Measurements from ENCODE around the gene MTCL1. TPM values are rescaled to one million over a fixed set of nuclear protein-coding genes. Genes with fewer than 3 reads are reported as not detected.

Gene MTCL1
- total RNA-seq, 3 donors from 2014 or later (not counting 1 experiment from before 2014, with no cell fraction given) = 0.38 to 1.5 (median 0.43) TPM

- 64% methylated on average over 9 of the region's 9 CpGs for WGBS (ENCODE audit: insufficient coverage)
- TF ChIP-seq CTCF (IDR thresholded peaks at IDR 0.05) = no peak
- Histone ChIP-seq H3K9me3 (ENCODE audit: control insufficient read depth, insufficient read depth, low read length) (no peaks in the 10 kb centered on the region), H3K27me3 (ENCODE audit: control insufficient read depth, insufficient read depth, low read length) (no peaks in the 10 kb centered on the region), H3K27ac (ENCODE audit: low read length) (no peak overlapping the region), H3K36me3 (ENCODE audit: control insufficient read depth, insufficient read depth, low read length) (no peaks in the 10 kb centered on the region), H3K4me1 (ENCODE audit: control insufficient read depth, insufficient read depth, low read length) (no peaks in the 10 kb centered on the region), H3K4me3 (ENCODE audit: low read length) (no peak overlapping the region)
- DNase-seq (no peak), ATAC-seq (no peak)
- no peak overlapping the region for H3K4me3 Mint-ChIP-seq
- intact Hi-C loops (cut with micrococcal nuclease) = no loop called here
- H3K27ac Mint-ChIP-seq = no peak overlapping the region
- no peaks in the 10 kb centered on the region for H3K4me1 Mint-ChIP-seq
- H3K27me3 Mint-ChIP-seq (ENCODE audit: low read depth in 2 of 2) = peaks cover 0 to 9% of the 10 kb centered on the region in 2 donors
- H3K9me3 Mint-ChIP-seq = no peaks in the 10 kb centered on the region
- no peaks in the 10 kb centered on the region for H3K36me3 Mint-ChIP-seq
These were observed 115.2 kb downstream of the MTCL1 start for GRCh38 chr18:8820396-8821082.

GRCh38 chr18:8821083-8821465, 115.7 kb downstream of the MTCL1 start:
- Mint-ChIP-seq H3K4me3 (no peak overlapping the region), H3K9me3 (no peaks in the 10 kb centered on the region), H3K27ac (no peak overlapping the region), H3K27me3 (ENCODE audit: low read depth in 2 of 2) (peaks cover 0 to 9% of the 10 kb centered on the region in 2 donors), H3K36me3 (no peaks in the 10 kb centered on the region), H3K4me1 (no peaks in the 10 kb centered on the region)
- H3K27ac ChIP-seq (ENCODE audit: low read length) = no peak overlapping the region
- no peak overlapping the region for H3K4me3 ChIP-seq (ENCODE audit: low read length)
- no peaks in the 10 kb centered on the region for H3K9me3 ChIP-seq (ENCODE audit: control insufficient read depth, insufficient read depth, low read length)
- DNase-seq (no peak), ATAC-seq (no peak)
- no peaks in the 10 kb centered on the region for H3K4me1 ChIP-seq (ENCODE audit: control insufficient read depth, insufficient read depth, low read length)
- H3K27me3 ChIP-seq (ENCODE audit: control insufficient read depth, insufficient read depth, low read length) = no peaks in the 10 kb centered on the region
- H3K36me3 ChIP-seq (ENCODE audit: control insufficient read depth, insufficient read depth, low read length) = no peaks in the 10 kb centered on the region
- 53% methylated on average over 2 of the region's 3 CpGs for WGBS (ENCODE audit: insufficient coverage)
- TF ChIP-seq CTCF (IDR thresholded peaks at IDR 0.05) = no peak
- intact Hi-C loops (cut with micrococcal nuclease) = no loop called here

GRCh38 chr18:8821531-8821930, 116.2 kb downstream of the MTCL1 start:
- TF ChIP-seq CTCF (IDR thresholded peaks at IDR 0.05) = no peak
- H3K4me3 Mint-ChIP-seq = no peak overlapping the region
- Histone ChIP-seq H3K36me3 (ENCODE audit: control insufficient read depth, insufficient read depth, low read length) (no peaks in the 10 kb centered on the region), H3K9me3 (ENCODE audit: control insufficient read depth, insufficient read depth, low read length) (no peaks in the 10 kb centered on the region), H3K27me3 (ENCODE audit: control insufficient read depth, insufficient read depth, low read length) (no peaks in the 10 kb centered on the region), H3K27ac (ENCODE audit: low read length) (no peak overlapping the region), H3K4me3 (ENCODE audit: low read length) (no peak overlapping the region), H3K4me1 (ENCODE audit: control insufficient read depth, insufficient read depth, low read length) (no peaks in the 10 kb centered on the region)
- H3K27ac Mint-ChIP-seq = no peak overlapping the region
- peaks cover 0 to 9% of the 10 kb centered on the region in 2 donors for H3K27me3 Mint-ChIP-seq (ENCODE audit: low read depth in 2 of 2)
- no peaks in the 10 kb centered on the region for H3K9me3 Mint-ChIP-seq
- H3K36me3 Mint-ChIP-seq = no peaks in the 10 kb centered on the region
- 100% methylated on average over 1 of the region's 1 CpG for WGBS (ENCODE audit: insufficient coverage)
- intact Hi-C loops (cut with micrococcal nuclease) = no loop called here
- DNase-seq = no peak
- no peaks in the 10 kb centered on the region for H3K4me1 Mint-ChIP-seq
- ATAC-seq = no peak

- ATAC-seq (no peak), DNase-seq (no peak)
- Histone ChIP-seq H3K9me3 (ENCODE audit: control insufficient read depth, insufficient read depth, low read length) (no peaks in the 10 kb centered on the region), H3K36me3 (ENCODE audit: control insufficient read depth, insufficient read depth, low read length) (no peaks in the 10 kb centered on the region), H3K27ac (ENCODE audit: low read length) (no peak overlapping the region), H3K27me3 (ENCODE audit: control insufficient read depth, insufficient read depth, low read length) (no peaks in the 10 kb centered on the region), H3K4me1 (ENCODE audit: control insufficient read depth, insufficient read depth, low read length) (no peaks in the 10 kb centered on the region), H3K4me3 (ENCODE audit: low read length) (no peak overlapping the region)
- peaks cover 0 to 9% of the 10 kb centered on the region in 2 donors for H3K27me3 Mint-ChIP-seq (ENCODE audit: low read depth in 2 of 2)
- H3K4me1 Mint-ChIP-seq = no peaks in the 10 kb centered on the region
- H3K27ac Mint-ChIP-seq = no peak overlapping the region
- no peaks in the 10 kb centered on the region for H3K9me3 Mint-ChIP-seq
- WGBS (ENCODE audit: insufficient coverage) = 96% methylated on average over 9 of the region's 10 CpGs
- H3K4me3 Mint-ChIP-seq = no peak overlapping the region
- intact Hi-C loops (cut with micrococcal nuclease) = no loop called here
- TF ChIP-seq CTCF (IDR thresholded peaks at IDR 0.05) = no peak
- H3K36me3 Mint-ChIP-seq = no peaks in the 10 kb centered on the region
These were observed 117.3 kb downstream of the MTCL1 start for GRCh38 chr18:8822643-8823042.

Measured in natural killer cell (primary cell).